SK-N-SH treated with all-trans-retinoic acid at 6 μM for 48 hours (cell line): ENCODE data around the gene BOC.

Experiments used
- ARNTL ChIP-seq: fragments of 450-650 bp; formaldehyde crosslinking; IDR thresholded peaks from 2 replicates; pipeline ENCODE4 v1.5.0; 2020; ENCODE audit warnings: low read depth, mild to moderate bottlenecking, moderate library complexity, borderline replicate concordance
- CREB5 ChIP-seq: fragments of 250-450 bp; sonication (Bioruptor Pico); IDR thresholded peaks from 2 replicates; pipeline ENCODE4 v1.5.1; 2020; ENCODE audit warnings: low read depth, mild to moderate bottlenecking, moderate library complexity
- CSRNP3 ChIP-seq: fragments of 250-450 bp; sonication (Bioruptor Pico); IDR thresholded peaks from 2 replicates; pipeline ENCODE4 v1.5.1; 2021; ENCODE audit warnings: mild to moderate bottlenecking, moderate library complexity
- PATZ1 ChIP-seq: fragments of 250-450 bp; sonication (Bioruptor Pico); IDR thresholded peaks from 2 replicates; pipeline ENCODE4 v1.8.0; 2020; ENCODE audit warnings: mild to moderate bottlenecking, moderate library complexity, borderline replicate concordance
- PPARA ChIP-seq: fragments of 250-450 bp; sonication (Bioruptor Pico); IDR thresholded peaks from 2 replicates; pipeline ENCODE4 v1.5.0; 2020; ENCODE audit warnings: mild to moderate bottlenecking, borderline replicate concordance
- RARB ChIP-seq: fragments of 250-450 bp; sonication (Bioruptor Pico); IDR thresholded peaks from 2 replicates; pipeline ENCODE4 v1.8.0; 2021; ENCODE audit warnings: mild to moderate bottlenecking, moderate library complexity
- SNAI2 ChIP-seq: fragments of 250-450 bp; sonication (Bioruptor Pico); IDR thresholded peaks from 2 replicates; pipeline ENCODE4 v1.5.0; 2020; ENCODE audit warnings: mild to moderate bottlenecking, moderate library complexity
- TCF4 ChIP-seq: fragments of 250-450 bp; sonication (Bioruptor Pico); IDR thresholded peaks from 2 replicates; pipeline ENCODE4 v1.8.0; 2021; ENCODE audit warnings: mild to moderate bottlenecking, moderate library complexity, borderline replicate concordance
- TSHZ2 ChIP-seq: fragments of 250-450 bp; sonication (Bioruptor Pico); IDR thresholded peaks from 2 replicates; pipeline ENCODE4 v1.5.0; 2020; ENCODE audit warnings: mild to moderate bottlenecking, moderate library complexity
- ZC3H10 ChIP-seq: fragments of 250-450 bp; sonication (Bioruptor Pico); IDR thresholded peaks from 2 replicates; pipeline ENCODE4 v1.5.1; 2021; ENCODE audit warnings: mild to moderate bottlenecking, moderate library complexity
- ZFP3 ChIP-seq: fragments of 250-450 bp; sonication (Bioruptor Pico); IDR thresholded peaks from 2 replicates; pipeline ENCODE4 v1.5.0; 2020; ENCODE audit warnings: mild to moderate bottlenecking, moderate library complexity
- ZFP30 ChIP-seq: fragments of 450-650 bp; formaldehyde crosslinking; IDR thresholded peaks from 2 replicates; pipeline ENCODE4 v1.5.0; 2022; ENCODE audit warnings: mild to moderate bottlenecking, moderate library complexity
- ZNF565 ChIP-seq: fragments of 450-650 bp; formaldehyde crosslinking; conservative IDR thresholded peaks from 2 replicates; pipeline ENCODE4 v1.5.0; 2020; ENCODE audit warnings: low read depth, mild to moderate bottlenecking, moderate library complexity

- TF ChIP-seq PATZ1 = no peak
- no peak for TF ChIP-seq ARNTL (CRISPR knock-in tag)
- TF ChIP-seq RARB = no peak
- no peak for TF ChIP-seq ZFP3 (CRISPR knock-in tag)
- no peak for TF ChIP-seq ZFP30 (CRISPR knock-in tag)
- no peak for TF ChIP-seq ZC3H10
- no peak for TF ChIP-seq CREB5 (CRISPR knock-in tag)
- TF ChIP-seq TCF4 (CRISPR knock-in tag) = no peak
- TF ChIP-seq PPARA = no peak
- TF ChIP-seq SNAI2 = no peak
- no peak for TF ChIP-seq TSHZ2 (CRISPR knock-in tag)
- no peak for TF ChIP-seq CSRNP3
- no peak for TF ChIP-seq ZNF565
Measured at GRCh38 chr3:113223475-113224281, 12.3 kb downstream of the BOC start.
